HG03175 (cell line): ENCODE results near the gene RPL13A.

ENCODE experiments used
- ATAC-seq: cut with Tn5 transposase; IDR thresholded peaks from one replicate; pipeline ENCODE4 v1.9.1; 2021; ENCODE audit warnings: mild to moderate bottlenecking, moderate library complexity; ENCODE audit not compliant: unreplicated experiment

The RPL13A gene

DNA sequence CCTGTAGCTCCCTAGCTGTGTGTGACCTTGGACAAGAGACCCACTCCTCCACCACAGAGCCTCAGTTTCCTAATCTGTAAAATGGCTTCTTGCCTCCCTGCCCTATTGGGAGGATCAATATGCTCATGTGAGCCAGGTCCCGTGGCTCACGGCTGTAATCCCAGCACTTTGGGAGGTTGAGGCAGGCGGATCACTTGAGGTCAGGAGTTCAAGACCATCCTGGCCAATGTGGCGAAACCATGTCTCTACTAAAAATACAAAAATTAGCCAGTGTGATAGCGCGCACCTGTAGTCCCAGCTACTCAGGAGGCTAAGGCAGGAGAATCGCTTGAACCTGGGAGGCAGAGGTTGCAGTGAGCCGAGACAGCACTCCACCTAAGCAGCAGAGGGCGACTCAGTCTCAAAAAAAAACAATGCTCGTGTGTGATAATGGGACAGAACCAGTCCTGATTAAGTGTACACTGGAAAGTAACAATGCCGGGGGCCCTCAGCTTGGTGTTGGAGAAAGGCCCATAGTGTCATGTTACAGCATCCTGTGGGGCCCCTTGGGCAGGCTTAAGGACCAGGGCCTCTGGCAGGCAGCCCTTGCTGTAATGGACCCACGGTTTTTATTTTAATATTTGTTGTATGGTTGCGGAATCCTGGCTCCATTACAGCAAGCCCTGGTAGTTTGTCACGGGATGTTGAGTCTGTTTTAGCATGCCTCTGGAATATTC lies 15.6 kb downstream of the RPL13A start:
- no peak for ATAC-seq

DNA sequence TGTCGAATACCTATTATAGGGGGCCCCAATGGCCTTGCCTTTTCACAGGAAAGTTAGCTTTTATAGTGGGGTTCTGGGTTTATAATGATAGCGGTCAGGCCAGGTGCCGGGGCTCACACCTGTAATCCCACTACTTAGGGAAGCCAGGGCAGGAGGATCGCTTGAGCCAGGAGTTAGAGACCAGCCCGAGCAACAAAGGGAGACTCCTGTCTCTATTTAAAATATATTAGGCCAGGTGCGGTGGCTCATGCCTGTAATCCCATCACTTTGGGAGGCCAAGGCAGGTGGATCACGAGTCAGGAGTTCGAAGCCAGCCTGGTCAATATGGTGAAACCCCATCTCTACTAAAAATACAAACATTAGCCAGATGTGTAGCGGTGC lies 16.2 kb downstream of the RPL13A start:
- ATAC-seq, result no peak

DNA sequence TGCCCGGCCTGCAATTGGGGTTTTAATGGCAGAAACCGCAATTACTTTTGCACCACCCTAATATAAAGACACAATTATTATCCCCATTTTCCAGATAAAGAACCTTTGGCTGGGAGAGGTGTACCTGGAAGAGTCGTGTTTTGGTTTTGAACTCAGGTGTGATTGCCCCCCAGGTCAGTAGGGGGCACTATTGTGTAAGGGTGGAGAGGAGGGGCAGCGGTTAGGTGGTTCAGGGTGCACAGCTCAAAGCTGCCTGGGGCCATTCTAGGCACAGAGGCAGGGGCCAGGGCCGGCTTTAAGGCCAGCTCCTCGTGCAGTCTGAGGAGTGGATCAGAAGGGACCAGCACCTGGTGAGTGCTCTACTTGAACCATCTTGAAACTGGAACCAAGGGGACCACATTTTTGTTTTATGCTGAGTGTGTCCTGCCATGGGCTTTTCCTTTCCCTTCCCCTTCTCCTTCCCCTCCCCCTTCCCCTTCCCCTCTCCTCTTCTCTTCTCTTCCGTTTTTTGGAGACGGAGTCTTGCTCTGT lies 19.2 kb downstream of the RPL13A start:
- no peak for ATAC-seq

DNA sequence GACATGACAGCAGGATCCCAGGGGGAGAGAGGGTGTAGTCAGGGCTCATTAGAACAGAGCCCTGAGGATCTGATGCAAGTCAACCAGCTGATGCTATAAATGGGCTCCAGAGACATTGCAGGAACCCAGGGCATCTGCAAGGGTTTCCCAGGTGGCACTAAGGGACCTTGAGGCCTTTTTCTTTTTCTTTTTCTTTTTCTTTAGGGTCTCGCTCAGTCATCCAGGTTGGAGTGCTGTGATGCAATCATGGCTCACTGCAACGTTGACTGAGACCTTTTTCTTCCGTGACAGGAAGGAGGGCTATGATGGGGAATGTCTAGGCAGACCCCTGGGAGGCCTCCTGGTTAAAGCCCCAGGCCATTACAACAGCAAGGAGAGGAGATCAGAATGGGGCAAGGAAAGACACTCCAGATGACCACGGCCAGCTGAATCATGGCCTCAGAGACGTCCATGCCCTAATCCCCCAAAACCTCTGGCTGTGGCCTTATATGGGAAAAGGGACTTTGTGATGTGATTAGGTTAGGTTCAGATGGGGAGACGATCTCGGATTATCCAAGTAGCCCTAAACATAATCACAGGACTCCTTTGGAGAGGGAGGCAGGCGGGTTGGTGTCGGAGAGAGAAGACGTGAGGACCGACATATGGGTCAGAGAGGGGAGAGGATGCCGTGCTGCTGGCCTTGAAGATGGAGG lies 20.5 kb downstream of the RPL13A start:
- ATAC-seq, result no peak

DNA sequence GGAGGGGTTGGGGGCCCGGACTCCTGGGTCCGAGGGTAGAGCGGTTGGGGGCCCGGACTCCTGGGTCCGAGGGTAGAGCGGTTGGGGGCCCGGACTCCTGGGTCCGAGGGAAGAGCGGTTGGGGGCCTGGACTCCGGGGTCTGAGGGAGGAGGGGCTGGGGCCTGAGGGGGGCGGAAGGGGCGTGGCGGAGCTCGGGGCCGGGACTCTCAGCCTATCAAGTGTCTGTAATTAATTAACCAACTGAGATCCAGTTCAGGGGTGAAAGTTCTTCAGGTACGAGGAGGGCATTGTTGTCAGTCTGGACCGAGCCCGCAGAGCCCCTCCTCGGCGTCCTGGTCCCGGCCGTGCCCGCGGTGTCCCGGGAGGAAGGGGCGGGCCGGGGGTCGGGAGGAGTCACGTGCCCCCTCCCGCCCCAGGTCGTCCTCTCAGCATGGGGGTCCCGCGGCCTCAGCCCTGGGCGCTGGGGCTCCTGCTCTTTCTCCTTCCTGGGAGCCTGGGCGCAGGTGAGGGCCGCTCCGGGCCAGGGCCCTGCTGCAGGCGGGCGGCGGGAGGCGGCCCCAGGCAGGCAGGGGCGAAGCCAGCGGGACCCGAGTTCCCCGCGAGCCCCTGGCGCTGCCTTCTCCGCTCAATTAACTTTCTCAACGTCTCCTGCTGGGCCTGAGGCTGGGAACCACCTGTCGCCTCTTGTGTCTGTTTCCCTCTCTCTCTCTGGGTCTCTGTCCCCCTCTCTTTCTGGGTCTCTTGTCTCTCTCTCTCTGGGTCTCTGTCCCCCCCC lies 25.8 kb downstream of the RPL13A start:
- ATAC-seq, result no peak

DNA sequence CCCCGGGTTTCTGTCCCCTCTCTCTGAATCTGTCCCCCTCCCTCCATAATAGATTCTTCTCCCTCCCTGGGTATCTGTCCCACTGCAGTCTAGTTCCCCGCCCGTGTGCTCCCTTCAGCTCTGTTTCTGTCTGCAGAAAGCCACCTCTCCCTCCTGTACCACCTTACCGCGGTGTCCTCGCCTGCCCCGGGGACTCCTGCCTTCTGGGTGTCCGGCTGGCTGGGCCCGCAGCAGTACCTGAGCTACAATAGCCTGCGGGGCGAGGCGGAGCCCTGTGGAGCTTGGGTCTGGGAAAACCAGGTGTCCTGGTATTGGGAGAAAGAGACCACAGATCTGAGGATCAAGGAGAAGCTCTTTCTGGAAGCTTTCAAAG lies 26.3 kb downstream of the RPL13A start:
- ATAC-seq, result no peak

DNA sequence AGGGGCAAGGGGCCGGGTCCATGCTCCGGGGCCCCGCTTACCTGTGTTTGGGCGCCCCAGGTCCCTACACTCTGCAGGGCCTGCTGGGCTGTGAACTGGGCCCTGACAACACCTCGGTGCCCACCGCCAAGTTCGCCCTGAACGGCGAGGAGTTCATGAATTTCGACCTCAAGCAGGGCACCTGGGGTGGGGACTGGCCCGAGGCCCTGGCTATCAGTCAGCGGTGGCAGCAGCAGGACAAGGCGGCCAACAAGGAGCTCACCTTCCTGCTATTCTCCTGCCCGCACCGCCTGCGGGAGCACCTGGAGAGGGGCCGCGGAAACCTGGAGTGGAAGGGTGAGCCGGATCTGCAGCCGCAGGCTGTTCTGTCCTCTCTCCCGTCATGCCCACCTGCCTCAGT lies 26.7 kb downstream of the RPL13A start:
- no peak for ATAC-seq

DNA sequence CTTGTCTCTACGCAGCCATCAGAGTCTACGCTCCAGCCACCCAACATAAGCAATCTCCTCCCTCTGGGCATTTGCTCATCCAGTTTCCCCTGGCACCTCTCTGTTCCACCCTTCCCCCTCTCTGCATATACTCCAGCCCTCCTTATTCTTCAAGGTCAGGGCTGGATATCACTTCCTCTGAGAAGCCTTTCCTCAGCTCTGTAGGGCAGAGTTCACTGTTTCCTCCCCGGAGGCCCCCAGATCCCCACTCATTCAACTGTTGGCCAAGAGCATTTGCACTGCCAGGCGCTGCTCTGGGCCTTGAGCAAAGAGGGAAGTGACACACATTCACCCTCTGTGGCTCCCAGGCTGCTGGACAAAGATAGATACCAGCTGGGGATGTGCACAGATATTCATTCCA lies 28.4 kb downstream of the RPL13A start:
- no peak for ATAC-seq

DNA sequence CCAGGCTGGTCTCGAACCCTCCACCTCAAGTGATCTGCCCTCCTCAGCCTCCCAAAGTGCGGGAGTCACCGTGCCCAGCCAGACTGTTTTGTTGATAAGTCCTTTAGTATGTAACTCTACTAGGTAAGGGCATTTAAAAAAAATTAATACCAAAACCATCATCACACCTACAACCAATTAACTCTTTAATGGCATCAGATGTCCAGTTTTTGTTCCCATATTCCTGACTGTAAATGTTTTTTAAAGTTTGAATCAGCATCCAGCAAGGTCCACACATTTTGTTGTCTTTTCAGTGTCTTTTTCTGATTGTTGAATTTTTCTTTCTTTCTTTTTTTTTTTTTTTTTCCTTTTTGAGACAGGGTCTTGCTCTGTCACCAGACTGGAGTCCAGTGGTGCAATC lies 30.6 kb downstream of the RPL13A start:
- no peak for ATAC-seq

DNA sequence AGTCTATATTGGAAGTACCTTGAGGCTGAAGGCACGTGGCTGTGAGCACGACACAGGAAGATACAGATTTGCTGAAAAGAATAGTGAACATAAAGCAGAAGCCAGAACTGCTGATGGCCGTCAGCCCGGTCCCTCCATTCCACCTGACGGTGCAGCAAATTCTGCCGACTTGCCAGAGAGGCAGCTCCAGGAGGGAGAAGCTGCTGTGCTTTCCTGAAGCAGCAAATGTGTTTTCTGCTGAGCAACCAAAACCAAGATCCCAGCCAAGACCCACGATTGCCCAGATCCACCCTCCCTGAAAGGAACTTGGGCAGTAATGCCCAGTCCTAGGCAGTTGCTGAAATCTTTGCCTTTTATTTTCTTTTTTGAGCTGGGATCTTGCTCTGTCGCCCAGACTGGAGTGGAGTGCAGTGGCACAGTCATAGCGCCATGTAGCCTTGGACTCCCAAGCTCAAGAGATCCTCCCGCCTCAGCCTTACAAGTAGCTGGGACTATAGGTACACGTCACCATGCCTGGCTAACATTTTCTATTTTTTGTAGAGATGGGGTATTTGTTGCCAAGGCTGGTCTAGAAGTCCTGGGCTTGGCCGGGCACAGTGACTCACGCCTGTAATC lies 33.4 kb downstream of the RPL13A start:
- ATAC-seq, result no peak

DNA sequence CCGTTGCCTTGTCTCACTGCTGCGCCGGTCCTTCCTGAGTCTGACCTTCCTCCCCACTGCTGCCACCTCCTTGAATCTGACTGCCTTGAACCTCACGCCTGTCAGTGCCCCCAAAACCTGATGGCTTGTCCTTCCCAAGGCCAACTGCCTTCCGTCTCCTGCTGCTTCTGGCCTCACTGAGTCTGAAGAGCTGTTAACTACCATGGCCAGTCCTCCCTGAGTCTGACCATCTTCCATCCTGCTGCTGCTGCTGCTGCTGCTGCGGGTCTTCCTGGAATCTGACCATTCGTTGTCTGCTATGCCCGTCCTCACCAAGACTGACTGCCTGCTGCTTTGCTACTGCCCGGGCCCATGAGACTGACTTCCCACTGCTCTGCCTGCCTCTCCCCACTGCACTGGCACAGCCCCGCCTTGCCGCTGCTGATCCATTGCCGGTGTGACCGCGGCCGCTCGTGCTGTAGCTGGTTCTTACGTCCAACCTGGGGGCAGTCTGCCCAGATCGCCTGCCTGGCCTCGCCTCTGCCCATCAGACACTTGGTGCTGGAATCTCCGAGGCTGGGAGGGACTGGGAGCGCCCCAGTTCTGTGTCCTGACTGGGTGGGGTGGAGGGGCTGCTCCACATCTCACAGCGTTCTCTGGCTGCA lies 37.5 kb downstream of the RPL13A start:
- ATAC-seq, result no peak

DNA sequence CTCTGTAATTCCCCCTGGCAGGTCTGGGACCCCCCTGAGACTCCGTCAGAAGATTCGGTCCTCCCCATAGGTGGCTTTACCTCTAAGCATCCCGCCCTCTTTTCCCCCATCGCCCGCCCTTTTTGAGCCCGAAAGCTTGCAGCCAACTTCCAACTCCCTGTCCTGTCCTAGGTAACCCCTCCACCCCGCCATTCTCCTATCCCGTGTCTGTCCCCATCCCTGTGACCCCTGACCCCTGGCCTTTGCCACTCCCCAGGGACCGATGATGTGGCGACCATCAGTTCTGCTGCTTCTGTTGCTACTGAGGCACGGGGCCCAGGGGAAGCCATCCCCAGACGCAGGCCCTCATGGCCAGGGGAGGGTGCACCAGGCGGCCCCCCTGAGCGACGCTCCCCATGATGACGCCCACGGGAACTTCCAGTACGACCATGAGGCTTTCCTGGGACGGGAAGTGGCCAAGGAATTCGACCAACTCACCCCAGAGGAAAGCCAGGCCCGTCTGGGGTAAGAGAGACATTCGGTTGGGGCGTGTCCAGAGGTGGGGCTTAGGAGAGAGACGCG lies 40.9 kb downstream of the RPL13A start:
- no peak for ATAC-seq

DNA sequence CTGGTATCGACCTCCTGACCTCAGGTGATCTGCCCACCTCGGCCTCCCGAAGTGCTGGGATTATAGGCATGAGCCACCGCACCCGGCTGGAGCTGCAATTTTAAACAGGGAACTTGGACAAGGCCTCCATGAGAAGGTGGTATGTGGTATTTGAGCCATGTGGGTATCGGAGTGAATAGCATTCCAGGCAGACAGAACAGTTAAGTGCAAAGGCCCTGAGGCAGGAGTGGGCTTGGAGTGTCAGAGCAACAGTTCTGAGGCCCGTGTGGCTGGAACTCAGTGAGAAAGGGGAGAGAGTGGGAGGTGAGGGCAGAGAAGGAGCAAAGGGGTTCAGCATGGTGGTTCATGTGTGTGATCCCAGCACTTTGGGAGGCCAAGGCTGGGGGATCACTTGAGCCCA lies 43.3 kb downstream of the RPL13A start:
- ATAC-seq, result no peak

DNA sequence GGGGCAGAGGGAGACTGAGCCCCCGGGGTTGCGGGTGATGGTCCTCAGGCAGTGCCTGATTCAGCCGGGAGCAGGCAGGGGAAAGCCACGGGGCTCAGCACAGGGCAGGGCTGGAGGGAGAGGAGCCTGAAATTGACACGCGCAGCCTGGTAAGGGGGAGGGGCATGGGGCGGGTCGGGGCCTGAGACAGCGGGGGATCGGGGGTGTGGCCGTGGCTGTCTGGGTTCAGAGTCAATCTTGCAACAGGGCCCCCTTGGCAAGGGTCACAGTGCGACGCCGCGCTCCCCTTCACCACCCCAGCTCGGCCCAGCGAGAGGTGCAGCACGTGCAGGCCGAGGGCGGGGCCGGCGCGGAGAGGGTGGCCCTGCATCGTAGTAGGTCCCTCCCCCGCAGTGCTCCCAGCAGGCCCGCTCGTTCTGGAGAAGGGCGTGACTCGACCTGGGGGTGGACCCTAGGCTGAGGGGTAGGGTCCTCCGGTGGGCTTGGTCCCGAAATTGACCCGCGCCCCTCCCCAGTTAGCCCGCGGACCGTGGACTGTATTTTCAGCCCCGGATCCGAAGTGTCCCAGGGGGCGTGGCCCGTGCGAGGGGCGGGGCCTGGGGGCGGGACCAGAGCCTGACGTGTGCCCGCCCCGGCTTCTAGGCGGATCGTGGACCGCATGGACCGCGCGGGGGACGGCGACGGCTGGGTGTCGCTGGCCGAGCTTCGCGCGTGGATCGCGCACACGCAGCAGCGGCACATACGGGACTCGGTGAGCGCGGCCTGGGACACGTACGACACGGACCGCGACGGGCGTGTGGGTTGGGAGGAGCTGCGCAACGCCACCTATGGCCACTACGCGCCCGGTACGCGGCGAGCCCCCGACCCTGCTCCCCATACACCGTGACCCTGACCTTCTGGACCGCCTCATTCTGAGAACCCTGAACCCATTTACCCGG lies 46.4 kb downstream of the RPL13A start:
- ATAC-seq, result peak; percentile 77

DNA sequence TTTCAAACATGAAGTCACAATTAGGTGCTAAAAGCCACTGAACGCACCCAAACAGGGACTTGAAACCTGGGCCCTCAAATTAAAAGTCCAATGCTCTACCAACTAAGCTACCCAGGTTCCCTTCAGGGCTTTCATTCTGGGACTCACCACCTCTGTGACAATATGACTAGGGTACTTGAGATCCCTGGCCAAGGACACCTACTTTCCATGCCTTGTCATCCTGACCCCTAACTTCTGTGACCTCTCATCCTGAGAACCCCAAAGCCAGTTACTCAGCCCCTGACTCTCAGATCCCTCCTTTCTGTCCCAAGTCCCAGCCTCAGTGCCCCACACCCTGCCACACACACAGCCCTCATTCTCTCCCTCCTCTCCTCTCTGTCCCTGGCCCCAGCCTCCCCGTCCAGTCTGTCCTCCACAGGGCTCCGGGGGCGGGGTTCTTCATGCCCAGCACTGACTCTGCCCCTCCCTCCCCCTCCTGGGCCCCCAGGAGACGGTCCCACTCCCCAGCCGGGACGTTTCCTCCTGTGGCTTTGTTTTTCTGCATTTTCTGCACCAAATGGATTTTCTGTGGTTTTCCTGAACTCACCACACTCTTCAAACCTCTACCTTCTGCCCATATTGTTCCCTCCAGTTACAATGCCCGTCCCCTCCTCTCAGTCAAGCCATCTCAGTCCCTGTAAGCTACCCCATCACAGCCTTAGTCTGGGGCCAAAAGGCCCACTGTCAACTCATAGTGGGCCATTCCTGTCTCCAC lies 47.4 kb downstream of the RPL13A start:
- no peak for ATAC-seq

DNA sequence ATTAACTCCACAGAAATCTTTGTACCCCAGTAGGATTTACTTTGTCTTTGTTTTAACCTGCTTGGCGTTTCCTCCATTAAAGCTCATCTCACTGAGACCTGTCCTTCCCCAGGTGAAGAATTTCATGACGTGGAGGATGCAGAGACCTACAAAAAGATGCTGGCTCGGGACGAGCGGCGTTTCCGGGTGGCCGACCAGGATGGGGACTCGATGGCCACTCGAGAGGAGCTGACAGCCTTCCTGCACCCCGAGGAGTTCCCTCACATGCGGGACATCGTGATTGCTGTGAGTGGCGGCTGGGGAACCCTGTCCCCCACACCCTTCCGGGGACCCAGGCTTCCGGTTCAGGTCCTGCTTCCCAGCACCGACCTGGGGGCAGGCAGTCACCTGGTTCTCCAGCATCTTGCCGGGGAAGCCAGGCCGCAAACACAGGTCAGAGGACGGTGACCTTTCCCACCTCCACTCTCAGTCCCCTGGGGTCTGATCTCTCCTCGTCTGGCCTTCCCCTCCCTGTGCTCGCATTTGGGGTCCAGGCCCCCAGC lies 49.6 kb downstream of the RPL13A start:
- ATAC-seq, result no peak

DNA sequence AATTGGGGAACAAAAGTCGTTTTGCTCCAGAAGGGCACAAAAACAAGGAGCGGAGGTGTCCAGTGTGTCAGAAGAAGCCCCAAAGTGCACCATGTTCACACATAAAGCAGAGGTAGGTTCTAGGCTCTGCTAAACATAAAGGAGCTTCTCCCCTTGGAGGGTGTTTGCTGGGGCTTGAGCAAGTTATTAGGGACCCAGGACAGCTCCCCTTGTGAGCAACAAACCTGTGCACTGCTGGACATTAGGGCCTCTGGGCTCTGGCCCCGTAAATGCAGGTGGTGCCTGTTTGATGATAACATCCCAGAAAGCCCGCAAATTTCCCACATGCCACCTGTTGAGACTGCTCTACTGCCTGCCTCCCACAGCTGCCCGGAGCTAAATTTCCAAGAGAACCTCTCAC lies 51.2 kb downstream of the RPL13A start:
- no peak for ATAC-seq

DNA sequence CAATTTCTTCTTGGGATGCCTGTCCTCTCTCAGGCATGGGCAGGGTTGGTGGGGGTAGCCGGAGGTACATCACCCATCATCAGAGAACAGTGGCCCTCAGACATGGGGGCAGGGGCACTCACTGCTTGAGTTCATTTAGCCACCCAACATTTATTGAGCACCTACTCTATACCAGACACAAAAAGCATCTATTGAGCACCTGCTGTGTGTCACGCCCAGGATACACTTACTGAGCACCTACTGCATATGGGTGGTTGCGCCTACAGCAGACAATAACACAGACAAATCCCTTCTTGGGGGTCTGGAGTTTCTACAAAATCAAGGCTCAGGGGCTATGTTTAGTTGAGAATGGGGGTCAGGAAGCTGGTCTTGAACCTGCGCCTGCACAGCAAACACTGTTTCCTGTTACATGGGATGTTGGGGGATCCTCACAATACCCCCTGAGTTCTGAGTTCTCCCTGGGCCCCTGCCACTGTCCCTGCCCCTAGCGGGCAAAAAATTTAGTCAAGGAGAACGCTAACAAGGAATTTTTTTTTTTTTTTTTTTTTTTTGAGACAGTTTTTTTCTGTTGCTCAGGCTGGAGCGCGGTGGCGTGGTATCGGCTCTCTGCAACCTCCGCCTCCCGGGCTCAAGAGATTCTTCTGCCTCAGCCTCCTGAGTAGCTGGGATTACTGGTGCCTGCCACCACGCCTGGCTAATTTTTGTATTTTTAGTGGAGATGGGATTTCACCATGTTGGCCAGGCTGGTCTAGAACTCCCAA lies 52.0 kb downstream of the RPL13A start:
- ATAC-seq, result no peak
